Pancreas (tissue), 10 donors: ENCODE measurements around the gene AHSA1. TPM values are rescaled to one million over a fixed set of nuclear protein-coding genes. Genes with fewer than 3 reads are reported as not detected.

Experiments
- ATAC-seq, 4 donors: fragments of 200-7000 bp; cut with Tn5 transposase; one replicate each; pipeline versions ENCODE4 v1.8.0 to v1.9.1; 2020; ENCODE audit warnings: mild to moderate bottlenecking in 4 of 4, moderate library complexity in 4 of 4
- DNase-seq, 6 donors: peaks; one replicate each; pipeline ENCODE4 v3.0.0-alpha.2; 2020
- FAIRE-seq: peaks from 2 replicates; lab custom pipeline; 2012; peaks lifted over from hg19 to GRCh38; lab: Jason Lieb, UNC
- H3K27ac ChIP-seq, 4 donors: fragments of 200-600 bp; sonication (generic); 1 replicate in 3 of 4; 2 replicates in 1 of 4; pipeline versions ENCODE4 v1.5.0 to v1.8.0; 2020
- H3K27me3 ChIP-seq, 4 donors: fragments of 200-600 bp; one replicate each; pipeline ENCODE4 v1.8.0; 2021
- H3K36me3 ChIP-seq, 3 donors: fragments of 200-600 bp; sonication (generic) in 1 of 3; one replicate each; pipeline versions ENCODE4 v1.5.0 to v1.8.0; 2020 to 2021
- H3K4me1 ChIP-seq, 3 donors: fragments of 200-600 bp; one replicate each; pipeline ENCODE4 v1.8.0; 2021
- H3K4me3 ChIP-seq, 4 donors: fragments of 200-600 bp; sonication (generic) in 2 of 4; one replicate each; pipeline versions ENCODE4 v1.5.0 to v1.8.0; 2020 to 2021
- H3K9me3 ChIP-seq, 4 donors: fragments of 200-600 bp; one replicate each; pipeline ENCODE4 v1.8.0; 2021
- WGBS, 2 donors: extraction: QIAGEN DNeasy Blood & Tissue Kit; methylation state at CpG; one replicate each; pipeline ENCODE4 v1.1.7; 2013; 5-methylcytosine and 5-hydroxymethylcytosine counted together
- intact Hi-C, 3 donors: fragments of 100-400 bp; cut with DNase I; formaldehyde crosslinking; loops; one replicate each; pipeline versions ENCODE4 v1.11.1 to v1.14.2; 2022
- polyA plus RNA-seq, 2 donors: library from polyadenylated mRNA; stranded (reverse); fragments of 200-250 nt; gene quantifications; one replicate each; pipeline ENCODE4 v1.2.3, GENCODE V29; 2013
- total RNA-seq, 6 donors: library from RNA; stranded (reverse); fragmentation: NEBNext Ultra II Directional in 4 of 6; extraction: Animal tissue kit (Norgen Biotek cat#: 25700) in 4 of 6; gene quantifications; one replicate each; pipeline versions ENCODE4 v1.2.1 to v1.2.4, GENCODE V29; 2021 to 2023
- TF ChIP-seq, protein P1 (sequence below), 4 donors: fragments of 200-600 bp; sonication (generic) in 3 of 4; IDR thresholded peaks; one replicate each; pipeline versions ENCODE4 v1.5.0 to v1.8.0; 2021; ENCODE audit warnings: antibody characterized with exemption in 4 of 4
- donor health status: healthy with polysubstance abuse.
- donor health status: DM: no; HTN: no; CAD: no; lungs with moderate emphysema.
- donor health status: DM: no; HTN: no; CAD: no.
- donor health status: control.
- donor health status: control.
- donor health status: Bipolar disorder and iron deficiency.
- donor health status: DM: yes; HTN: yes; CAD: no.
- donor health status: DM: no; HTN: no; CAD: no.
- donor health status: DM: no; HTN: no; CAD: no.
- donor health status: DM: yes; HTN: yes; CAD: no.

AHSA1 gene
- total and polyA plus RNA-seq, 8 donors: 23.2 to 64.3 (median 36.7) TPM

DNA sequence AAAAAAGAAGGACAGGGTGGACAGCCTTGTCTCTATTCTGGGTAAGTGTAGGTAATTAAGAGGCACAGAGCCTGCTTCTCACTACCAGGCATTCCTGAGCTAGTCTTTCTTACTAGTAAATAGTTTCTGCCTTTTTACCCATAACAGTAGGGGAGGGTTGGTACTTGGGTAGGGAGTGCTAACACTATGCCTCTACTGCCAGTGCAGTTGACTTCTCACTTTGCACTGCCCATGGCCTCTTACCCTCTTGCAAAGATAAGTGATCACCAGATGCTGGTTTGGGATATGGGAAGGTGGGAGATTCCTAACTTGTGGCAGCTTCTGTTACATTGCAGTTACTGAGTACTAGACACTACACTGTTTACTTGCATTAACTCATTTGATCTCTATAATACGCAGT, 11.6 kb downstream of the AHSA1 start:
- Histone ChIP-seq H3K9me3 (no peaks in the 10 kb centered on the region), H3K4me1 (no peaks in the 10 kb centered on the region), H3K27me3 (no peaks in the 10 kb centered on the region), H3K36me3 (peaks cover 2 to 48% (median 29%) of the 10 kb centered on the region in 3 donors), H3K27ac (no peak overlapping the region), H3K4me3 (no peak overlapping the region)
- ATAC-seq (peak in 1 of 4 donors; percentile 18), FAIRE-seq (no peak), DNase-seq (no peak)
- TF ChIP-seq, protein P1, sequence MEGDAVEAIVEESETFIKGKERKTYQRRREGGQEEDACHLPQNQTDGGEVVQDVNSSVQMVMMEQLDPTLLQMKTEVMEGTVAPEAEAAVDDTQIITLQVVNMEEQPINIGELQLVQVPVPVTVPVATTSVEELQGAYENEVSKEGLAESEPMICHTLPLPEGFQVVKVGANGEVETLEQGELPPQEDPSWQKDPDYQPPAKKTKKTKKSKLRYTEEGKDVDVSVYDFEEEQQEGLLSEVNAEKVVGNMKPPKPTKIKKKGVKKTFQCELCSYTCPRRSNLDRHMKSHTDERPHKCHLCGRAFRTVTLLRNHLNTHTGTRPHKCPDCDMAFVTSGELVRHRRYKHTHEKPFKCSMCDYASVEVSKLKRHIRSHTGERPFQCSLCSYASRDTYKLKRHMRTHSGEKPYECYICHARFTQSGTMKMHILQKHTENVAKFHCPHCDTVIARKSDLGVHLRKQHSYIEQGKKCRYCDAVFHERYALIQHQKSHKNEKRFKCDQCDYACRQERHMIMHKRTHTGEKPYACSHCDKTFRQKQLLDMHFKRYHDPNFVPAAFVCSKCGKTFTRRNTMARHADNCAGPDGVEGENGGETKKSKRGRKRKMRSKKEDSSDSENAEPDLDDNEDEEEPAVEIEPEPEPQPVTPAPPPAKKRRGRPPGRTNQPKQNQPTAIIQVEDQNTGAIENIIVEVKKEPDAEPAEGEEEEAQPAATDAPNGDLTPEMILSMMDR (IDR thresholded peaks at IDR 0.05): no peak
- intact Hi-C loops: no loop called here
- WGBS, 2 donors: 81 to 88% methylated on average over 1 of the region's 1 CpG

DNA sequence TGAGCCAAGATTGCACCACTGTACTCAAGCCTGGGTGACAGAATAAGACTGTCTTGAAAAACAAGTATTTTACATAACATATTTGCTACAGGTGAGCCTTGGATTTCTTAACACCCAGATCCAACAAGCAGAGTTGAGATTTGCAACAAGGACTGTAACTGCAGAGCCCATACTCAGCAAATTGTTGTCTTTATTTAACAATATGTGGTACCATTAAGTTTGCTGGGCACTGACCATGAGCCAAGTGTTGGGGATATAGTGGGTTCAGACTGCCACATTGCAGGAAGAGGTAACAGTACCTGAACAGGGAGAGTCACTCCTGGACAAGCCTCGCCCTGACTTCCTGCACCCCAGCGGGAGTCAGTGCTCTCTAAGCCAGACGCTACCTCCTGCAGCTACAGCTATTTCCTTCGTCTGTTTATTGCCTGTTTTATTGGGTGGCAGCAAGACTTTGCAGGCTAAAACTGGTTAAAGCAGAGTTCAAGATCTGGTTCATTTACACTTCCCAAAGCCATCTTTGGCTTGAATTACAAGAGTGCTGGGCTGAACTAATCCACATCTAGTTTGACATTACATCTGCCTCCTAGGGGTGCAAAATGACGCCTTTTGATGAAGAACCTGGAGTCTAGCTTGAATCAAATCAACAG, 12.5 kb downstream of the AHSA1 start:
- no peak for ATAC-seq
- H3K4me3 ChIP-seq: no peak overlapping the region
- H3K27me3 ChIP-seq: no peaks in the 10 kb centered on the region
- H3K9me3 ChIP-seq: no peaks in the 10 kb centered on the region
- TF ChIP-seq, protein P1 (IDR thresholded peaks at IDR 0.05): no peak
- intact Hi-C loops: no loop called here
- no peak for DNase-seq
- no peaks in the 10 kb centered on the region for H3K4me1 ChIP-seq
- no peak overlapping the region for H3K27ac ChIP-seq
- 89 to 91% methylated on average over 5 of the region's 5 CpGs for WGBS, 2 donors
- H3K36me3 ChIP-seq: peaks cover 2 to 40% (median 26%) of the 10 kb centered on the region in 3 donors
- no peak for FAIRE-seq

DNA sequence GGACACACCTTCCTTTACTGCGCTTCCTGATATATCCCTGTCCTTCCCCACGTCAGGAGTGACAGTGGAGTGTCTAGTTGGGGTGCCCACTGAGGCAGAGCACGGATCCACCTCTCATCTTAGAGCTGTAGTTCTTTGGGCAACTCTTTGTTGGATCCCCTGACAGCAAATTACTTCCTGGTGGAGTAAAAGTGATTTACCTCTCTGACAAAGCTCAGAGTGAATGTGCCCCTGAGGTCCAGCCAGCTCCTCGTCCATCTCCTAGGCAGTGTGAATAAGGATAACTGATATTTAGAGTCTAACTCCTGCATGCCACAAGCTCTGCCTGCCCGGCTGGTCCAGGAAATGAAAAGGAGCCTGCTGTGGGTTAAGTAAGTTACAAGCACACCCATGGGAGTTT, 16.0 kb downstream of the AHSA1 start:
- FAIRE-seq (no peak), DNase-seq (no peak), ATAC-seq (no peak)
- 56 to 60% methylated on average over 5 of the region's 5 CpGs for WGBS, 2 donors
- no peaks in the 10 kb centered on the region for H3K9me3 ChIP-seq
- no peaks in the 10 kb centered on the region for H3K27me3 ChIP-seq
- TF ChIP-seq, protein P1 (IDR thresholded peaks at IDR 0.05): no peak
- H3K36me3 ChIP-seq: peaks cover 0 to 7% (median 4%) of the 10 kb centered on the region in 3 donors
- intact Hi-C loops: no loop called here
- no peak overlapping the region for H3K4me3 ChIP-seq
- no peaks in the 10 kb centered on the region for H3K4me1 ChIP-seq
- H3K27ac ChIP-seq: no peak overlapping the region

DNA sequence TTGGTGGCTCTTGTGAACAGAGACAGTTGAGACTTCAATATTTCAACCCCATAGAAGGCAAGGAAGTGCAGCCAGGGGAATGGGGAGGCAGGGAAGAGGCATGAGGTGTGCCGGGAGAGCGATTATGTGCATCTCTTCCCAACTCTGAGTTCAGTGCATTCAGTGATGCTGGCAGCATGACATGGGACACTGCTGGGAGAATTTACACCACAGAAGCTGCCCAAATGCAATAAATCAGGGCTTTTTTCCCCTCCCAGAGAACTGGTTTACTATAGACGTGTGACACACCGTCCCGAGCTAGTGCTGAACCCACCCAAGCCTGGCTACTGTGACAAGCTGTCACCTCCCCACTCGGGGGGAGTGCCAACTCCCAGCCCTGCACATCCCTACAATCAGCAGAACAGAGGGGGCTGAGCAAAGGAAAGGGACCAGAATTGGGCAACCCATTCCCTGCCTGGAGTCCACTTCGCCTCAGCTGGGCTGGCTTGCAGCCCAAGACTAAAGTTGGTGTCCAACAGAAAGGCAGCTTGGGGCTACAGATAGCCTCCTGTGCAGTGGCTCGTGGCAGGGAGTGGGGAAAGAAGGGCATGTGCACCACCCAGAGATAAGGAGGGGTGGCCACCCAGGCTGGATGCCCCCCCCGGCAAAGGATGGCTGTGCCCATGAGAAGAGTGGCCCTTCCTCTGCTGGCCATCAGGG, 16.7 kb downstream of the AHSA1 start:
- DNase-seq (no peak), FAIRE-seq (no peak), ATAC-seq (no peak)
- no peaks in the 10 kb centered on the region for H3K4me1 ChIP-seq
- TF ChIP-seq, protein P1 (IDR thresholded peaks at IDR 0.05): no peak
- H3K27ac ChIP-seq: no peak overlapping the region
- intact Hi-C loops: no loop called here
- no peak overlapping the region for H3K4me3 ChIP-seq
- H3K9me3 ChIP-seq: no peaks in the 10 kb centered on the region
- H3K36me3 ChIP-seq: no peaks in the 10 kb centered on the region
- 52 to 76% methylated on average over 9 of the region's 9 CpGs for WGBS, 2 donors
- no peaks in the 10 kb centered on the region for H3K27me3 ChIP-seq
